ENCODE results near the gene MACROD1. TPM values are rescaled to one million over a fixed set of nuclear protein-coding genes. Genes with fewer than 3 reads are reported as not detected.

Gene MACROD1
- total and polyA plus RNA-seq, 2 of the 13 experiments (the other 11 are each of a cell fraction or from before 2014, with no cell fraction given) = 23.1 to 34.5 TPM

GRCh38 chr11:64093233-64094039, 72.5 kb downstream of the MACROD1 start (continued):
- TF ChIP-seq SMAD9 (CRISPR knock-in tag; IDR thresholded peaks at IDR 0.05) = no peak
- TF ChIP-seq, protein P1, sequence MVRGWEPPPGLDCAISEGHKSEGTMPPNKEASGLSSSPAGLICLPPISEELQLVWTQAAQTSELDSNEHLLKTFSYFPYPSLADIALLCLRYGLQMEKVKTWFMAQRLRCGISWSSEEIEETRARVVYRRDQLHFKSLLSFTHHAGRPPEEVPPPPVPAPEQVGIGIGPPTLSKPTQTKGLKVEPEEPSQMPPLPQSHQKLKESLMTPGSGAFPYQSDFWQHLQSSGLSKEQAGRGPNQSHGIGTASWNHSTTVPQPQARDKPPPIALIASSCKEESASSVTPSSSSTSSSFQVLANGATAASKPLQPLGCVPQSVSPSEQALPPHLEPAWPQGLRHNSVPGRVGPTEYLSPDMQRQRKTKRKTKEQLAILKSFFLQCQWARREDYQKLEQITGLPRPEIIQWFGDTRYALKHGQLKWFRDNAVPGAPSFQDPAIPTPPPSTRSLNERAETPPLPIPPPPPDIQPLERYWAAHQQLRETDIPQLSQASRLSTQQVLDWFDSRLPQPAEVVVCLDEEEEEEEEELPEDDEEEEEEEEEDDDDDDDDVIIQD (CRISPR knock-in tag; IDR thresholded peaks at IDR 0.05; ENCODE audit: low read depth) = no peak
- no peak for TF ChIP-seq CCAR2 (optimal IDR thresholded peaks at IDR 0.05; ENCODE audit: low read depth, low read length)
- TF ChIP-seq CHD4 (IDR thresholded peaks at IDR 0.05; ENCODE audit: borderline replicate concordance, low read length) = 0 out of 2 replicates have a peak, but pooled peaks have one; percentile 38
- TF ChIP-seq SP5 (CRISPR knock-in tag; IDR thresholded peaks at IDR 0.05; ENCODE audit: borderline replicate concordance, low read depth) = 0 out of 2 replicates have a peak, but pooled peaks have one; percentile 51
- no peak for TF ChIP-seq SPEN (CRISPR knock-in tag; IDR thresholded peaks at IDR 0.05; ENCODE audit: low read depth)
- peak; percentile 83 for TF ChIP-seq ZMYM3 (CRISPR knock-in tag; IDR thresholded peaks at IDR 0.05)
- 0 out of 2 replicates have a peak, but pooled peaks have one; percentile 14 for TF ChIP-seq PITX1 (CRISPR knock-in tag; IDR thresholded peaks at IDR 0.05)
- no peak for TF ChIP-seq AFF4 (CRISPR knock-in tag; IDR thresholded peaks at IDR 0.05)
- TF ChIP-seq ZNF772 (CRISPR knock-in tag; IDR thresholded peaks at IDR 0.05) = no peak
- TF ChIP-seq, protein P2, sequence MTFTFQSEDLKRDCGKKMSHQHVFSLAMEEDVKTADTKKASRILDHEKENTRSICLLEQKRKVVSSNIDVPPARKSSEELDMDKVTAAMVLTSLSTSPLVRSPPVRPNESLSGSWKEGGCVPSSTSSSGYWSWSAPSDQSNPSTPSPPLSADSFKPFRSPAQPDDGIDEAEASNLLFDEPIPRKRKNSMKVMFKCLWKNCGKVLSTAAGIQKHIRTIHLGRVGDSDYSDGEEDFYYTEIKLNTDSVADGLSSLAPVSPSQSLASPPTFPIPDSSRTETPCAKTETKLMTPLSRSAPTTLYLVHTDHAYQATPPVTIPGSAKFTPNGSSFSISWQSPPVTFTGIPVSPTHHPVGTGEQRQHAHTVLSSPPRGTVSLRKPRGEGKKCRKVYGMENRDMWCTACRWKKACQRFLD (CRISPR knock-in tag; IDR thresholded peaks at IDR 0.05; ENCODE audit: borderline replicate concordance) = no peak
- no peak for TF ChIP-seq NR2F6 (IDR thresholded peaks at IDR 0.05)
- TF ChIP-seq NR2F6 (CRISPR knock-in tag; IDR thresholded peaks at IDR 0.05) = no peak
- TF ChIP-seq CBX2 (IDR thresholded peaks at IDR 0.05; ENCODE audit: low read depth, low read length) = no peak
- no peak for TF ChIP-seq CBX2 (CRISPR knock-in tag; IDR thresholded peaks at IDR 0.05; ENCODE audit: low read depth)
- no peak for TF ChIP-seq ZSCAN9 (CRISPR knock-in tag; IDR thresholded peaks at IDR 0.05; ENCODE audit: borderline replicate concordance)
- no peak for TF ChIP-seq REL (CRISPR knock-in tag; conservative IDR thresholded peaks at IDR 0.05)
- 0 out of 2 replicates have a peak, but pooled peaks have one; percentile 29 for TF ChIP-seq RXRA (CRISPR knock-in tag; IDR thresholded peaks at IDR 0.05)
- TF ChIP-seq ZFP62 (CRISPR knock-in tag; IDR thresholded peaks at IDR 0.05) = no peak
- no peak for TF ChIP-seq GFI1 (CRISPR knock-in tag; IDR thresholded peaks at IDR 0.05; ENCODE audit: borderline replicate concordance)
- no peak for TF ChIP-seq ZNF619 (CRISPR knock-in tag; IDR thresholded peaks at IDR 0.05)
- 0 out of 2 replicates have a peak, but pooled peaks have one; percentile 31 for TF ChIP-seq ZNF263 (CRISPR knock-in tag; IDR thresholded peaks at IDR 0.05)
- TF ChIP-seq PHF5A (CRISPR knock-in tag; IDR thresholded peaks at IDR 0.05; ENCODE audit: low read depth, unreplicated experiment) = no peak
- no peak for TF ChIP-seq AHR (CRISPR knock-in tag; IDR thresholded peaks at IDR 0.05)

Measured in HepG2 (cell line).